ENCODE results near the gene TDRD9.

Gene TDRD9

GRCh38 chr14:104011824-104012517 is 83.7 kb downstream of the TDRD9 start:
- no peak overlapping the region for H3K9ac ChIP-seq (ENCODE audit: insufficient read length)
- no peaks in the 10 kb centered on the region for H3K9me3 ChIP-seq (ENCODE audit: low read depth, low read length)
- no peak for TF ChIP-seq EZH2 (IDR thresholded peaks at IDR 0.05)
- no peak for TF ChIP-seq FOXP2 (optimal IDR thresholded peaks at IDR 0.05; ENCODE audit: control extremely low read depth, extremely low read length, insufficient read depth)
- no peak for TF ChIP-seq POLR2AphosphoS5 (IDR thresholded peaks at IDR 0.05; ENCODE audit: borderline replicate concordance, low read depth, low read length)
- no peak overlapping the region for H3K27ac ChIP-seq
- no peak for DNase-seq (ENCODE audit: low read depth, low spot score)
- H3K4me3 ChIP-seq: no peak overlapping the region
- no peaks in the 10 kb centered on the region for H3K36me3 ChIP-seq (ENCODE audit: insufficient read depth, low read length)

- Histone ChIP-seq H3K36me3 (ENCODE audit: insufficient read depth, low read length) (no peaks in the 10 kb centered on the region), H3K9me3 (ENCODE audit: low read depth, low read length) (no peaks in the 10 kb centered on the region), H3K4me3 (no peak overlapping the region), H3K27ac (no peak overlapping the region), H3K9ac (ENCODE audit: insufficient read length) (no peak overlapping the region)
- DNase-seq (ENCODE audit: low read depth, low spot score): no peak
- TF ChIP-seq EZH2 (IDR thresholded peaks at IDR 0.05): no peak
- TF ChIP-seq FOXP2 (optimal IDR thresholded peaks at IDR 0.05; ENCODE audit: control extremely low read depth, extremely low read length, insufficient read depth): no peak
- no peak for TF ChIP-seq POLR2AphosphoS5 (IDR thresholded peaks at IDR 0.05; ENCODE audit: borderline replicate concordance, low read depth, low read length)
Measured at GRCh38 chr14:104014764-104015163, 86.5 kb downstream of the TDRD9 start.

- Histone ChIP-seq H3K9ac (ENCODE audit: insufficient read length) (no peak overlapping the region), H3K27ac (no peak overlapping the region), H3K4me3 (no peak overlapping the region), H3K9me3 (ENCODE audit: low read depth, low read length) (no peaks in the 10 kb centered on the region), H3K36me3 (ENCODE audit: insufficient read depth, low read length) (no peaks in the 10 kb centered on the region)
- TF ChIP-seq FOXP2 (optimal IDR thresholded peaks at IDR 0.05; ENCODE audit: control extremely low read depth, extremely low read length, insufficient read depth) (no peak), EZH2 (IDR thresholded peaks at IDR 0.05) (no peak), POLR2AphosphoS5 (IDR thresholded peaks at IDR 0.05; ENCODE audit: borderline replicate concordance, low read depth, low read length) (no peak)
- DNase-seq (ENCODE audit: low read depth, low spot score): no peak
Measured at GRCh38 chr14:104016873-104017650, 88.8 kb downstream of the TDRD9 start.

GRCh38 chr14:104019029-104019428 is 90.8 kb downstream of the TDRD9 start:
- Histone ChIP-seq H3K9ac (ENCODE audit: insufficient read length) (no peak overlapping the region), H3K9me3 (ENCODE audit: low read depth, low read length) (no peaks in the 10 kb centered on the region), H3K4me3 (no peak overlapping the region), H3K27ac (no peak overlapping the region), H3K36me3 (ENCODE audit: insufficient read depth, low read length) (no peaks in the 10 kb centered on the region)
- no peak for DNase-seq (ENCODE audit: low read depth, low spot score)
- TF ChIP-seq EZH2 (IDR thresholded peaks at IDR 0.05): no peak
- no peak for TF ChIP-seq FOXP2 (optimal IDR thresholded peaks at IDR 0.05; ENCODE audit: control extremely low read depth, extremely low read length, insufficient read depth)
- TF ChIP-seq POLR2AphosphoS5 (IDR thresholded peaks at IDR 0.05; ENCODE audit: borderline replicate concordance, low read depth, low read length): no peak

- Histone ChIP-seq H3K9ac (ENCODE audit: insufficient read length) (no peak overlapping the region), H3K36me3 (ENCODE audit: insufficient read depth, low read length) (no peaks in the 10 kb centered on the region), H3K4me3 (no peak overlapping the region), H3K27ac (no peak overlapping the region), H3K9me3 (ENCODE audit: low read depth, low read length) (no peaks in the 10 kb centered on the region)
- TF ChIP-seq POLR2AphosphoS5 (IDR thresholded peaks at IDR 0.05; ENCODE audit: borderline replicate concordance, low read depth, low read length): no peak
- no peak for TF ChIP-seq EZH2 (IDR thresholded peaks at IDR 0.05)
- no peak for TF ChIP-seq FOXP2 (optimal IDR thresholded peaks at IDR 0.05; ENCODE audit: control extremely low read depth, extremely low read length, insufficient read depth)
- no peak for DNase-seq (ENCODE audit: low read depth, low spot score)
Measured at GRCh38 chr14:104019806-104020205, 91.5 kb downstream of the TDRD9 start.

GRCh38 chr14:104020471-104020870 is 92.2 kb downstream of the TDRD9 start:
- DNase-seq (ENCODE audit: low read depth, low spot score): no peak
- no peaks in the 10 kb centered on the region for H3K9me3 ChIP-seq (ENCODE audit: low read depth, low read length)
- H3K4me3 ChIP-seq: no peak overlapping the region
- no peak overlapping the region for H3K27ac ChIP-seq
- TF ChIP-seq FOXP2 (optimal IDR thresholded peaks at IDR 0.05; ENCODE audit: control extremely low read depth, extremely low read length, insufficient read depth) (no peak), EZH2 (IDR thresholded peaks at IDR 0.05) (no peak), POLR2AphosphoS5 (IDR thresholded peaks at IDR 0.05; ENCODE audit: borderline replicate concordance, low read depth, low read length) (no peak)
- no peak overlapping the region for H3K9ac ChIP-seq (ENCODE audit: insufficient read length)
- H3K36me3 ChIP-seq (ENCODE audit: insufficient read depth, low read length): no peaks in the 10 kb centered on the region

- H3K4me3 ChIP-seq: no peak overlapping the region
- H3K9ac ChIP-seq (ENCODE audit: insufficient read length): peak overlapping the region; percentile 2
- H3K9me3 ChIP-seq (ENCODE audit: low read depth, low read length): no peaks in the 10 kb centered on the region
- no peaks in the 10 kb centered on the region for H3K36me3 ChIP-seq (ENCODE audit: insufficient read depth, low read length)
- H3K27ac ChIP-seq: peak overlapping the region; percentile 17; the same call in 1 of the 2 replicates
- no peak for TF ChIP-seq FOXP2 (optimal IDR thresholded peaks at IDR 0.05; ENCODE audit: control extremely low read depth, extremely low read length, insufficient read depth)
- TF ChIP-seq EZH2 (IDR thresholded peaks at IDR 0.05): no peak
- TF ChIP-seq POLR2AphosphoS5 (IDR thresholded peaks at IDR 0.05; ENCODE audit: borderline replicate concordance, low read depth, low read length): no peak
- DNase-seq (ENCODE audit: low read depth, low spot score): no peak
Measured at GRCh38 chr14:104023325-104024055, 95.2 kb downstream of the TDRD9 start.

- H3K9me3 ChIP-seq (ENCODE audit: low read depth, low read length): no peaks in the 10 kb centered on the region
- H3K27ac ChIP-seq: no peak overlapping the region
- TF ChIP-seq EZH2 (IDR thresholded peaks at IDR 0.05) (no peak), FOXP2 (optimal IDR thresholded peaks at IDR 0.05; ENCODE audit: control extremely low read depth, extremely low read length, insufficient read depth) (no peak), POLR2AphosphoS5 (IDR thresholded peaks at IDR 0.05; ENCODE audit: borderline replicate concordance, low read depth, low read length) (no peak)
- no peaks in the 10 kb centered on the region for H3K36me3 ChIP-seq (ENCODE audit: insufficient read depth, low read length)
- DNase-seq (ENCODE audit: low read depth, low spot score): no peak
- no peak overlapping the region for H3K4me3 ChIP-seq
- H3K9ac ChIP-seq (ENCODE audit: insufficient read length): no peak overlapping the region
Measured at GRCh38 chr14:104025534-104025933, 97.3 kb downstream of the TDRD9 start.
